HEK293 (cell line): ENCODE data around the gene WWOX.

ENCODE experiments used
- CTCF ChIA-PET: fragments of 350-600 bp; formaldehyde crosslinking; extraction: SDS; loops from one replicate; lab custom pipeline; 2021; ENCODE audit warnings: antibody characterized with exemption; lab: Yijun Ruan, JAX
- POLR2A ChIA-PET: fragments of 300-600 bp; formaldehyde crosslinking; extraction: SDS; loops from one replicate; lab custom pipeline; 2020; ENCODE audit warnings: antibody characterized with exemption, inconsistent platforms; lab: Yijun Ruan, JAX
- H3K27ac ChIP-seq: fragments of 200-500 bp; sonication (Bioruptor generic); 2 replicates; pipeline ENCODE4 v1.5.1; 2014; ENCODE audit warnings: low read depth, low read length, control low read depth, inconsistent platforms; ENCODE audit errors: extremely low read depth
- H3K36me3 ChIP-seq, 2 experiments: fragments of 200-500 bp in 1 of 2; sonication (Bioruptor generic) in 1 of 2; 1 replicate in 1 of 2; 2 replicates in 1 of 2; pipeline ENCODE4 v1.5.1; 2014 to 2017; ENCODE audit warnings: inconsistent platforms in 2 of 2, low read length in 2 of 2; ENCODE audit not compliant: control insufficient read depth in 2 of 2, insufficient read depth in 1 of 2
- H3K4me1 ChIP-seq: fragments of 200-500 bp; sonication (Bioruptor generic); 2 replicates; pipeline ENCODE4 v1.5.1; 2014; ENCODE audit warnings: mild to moderate bottlenecking, low read length, inconsistent platforms; ENCODE audit not compliant: control insufficient read depth, insufficient read depth
- H3K4me3 ChIP-seq: 2 replicates; pipeline ENCODE4 v1.5.1; 2011; ENCODE audit warnings: low read depth, mild to moderate bottlenecking, control low read depth, low read length, moderate library complexity
- H3K9me3 ChIP-seq: fragments of 200-500 bp; sonication (Bioruptor generic); 2 replicates; pipeline ENCODE4 v1.5.1; 2014; ENCODE audit warnings: low read depth, low read length, inconsistent platforms; ENCODE audit not compliant: control insufficient read depth, insufficient read depth
- GLIS2 ChIP-seq: fragments of 450-650 bp; formaldehyde crosslinking; IDR thresholded peaks from 2 replicates; pipeline ENCODE4 v1.5.1; 2016; ENCODE audit warnings: missing biosample characterization, missing genetic modification characterization
- KLF9 ChIP-seq: fragments of 450-650 bp; formaldehyde crosslinking; IDR thresholded peaks from 2 replicates; pipeline ENCODE4 v1.5.1; 2016; ENCODE audit warnings: missing biosample characterization, missing genetic modification characterization, low read depth
- OVOL3 ChIP-seq: fragments of 450-650 bp; formaldehyde crosslinking; IDR thresholded peaks from 2 replicates; pipeline ENCODE4 v1.5.1; 2016; ENCODE audit warnings: missing biosample characterization, missing genetic modification characterization
- SALL2 ChIP-seq: fragments of 450-650 bp; formaldehyde crosslinking; IDR thresholded peaks from 2 replicates; pipeline ENCODE4 v1.5.0; 2017; ENCODE audit warnings: missing biosample characterization, mild to moderate bottlenecking, missing genetic modification characterization, borderline replicate concordance
- SCRT1 ChIP-seq: fragments of 450-650 bp; formaldehyde crosslinking; IDR thresholded peaks from 2 replicates; pipeline ENCODE4 v1.5.1; 2016; ENCODE audit warnings: missing biosample characterization, missing genetic modification characterization, borderline replicate concordance
- WT1 ChIP-seq: fragments of 450-650 bp; formaldehyde crosslinking; IDR thresholded peaks from 2 replicates; pipeline ENCODE4 v1.5.1; 2016; ENCODE audit warnings: missing biosample characterization, missing genetic modification characterization
- ZBTB20 ChIP-seq: fragments of 450-650 bp; formaldehyde crosslinking; IDR thresholded peaks from 2 replicates; pipeline ENCODE4 v1.5.1; 2016; ENCODE audit warnings: missing biosample characterization, missing genetic modification characterization
- ZFP37 ChIP-seq: fragments of 450-650 bp; formaldehyde crosslinking; IDR thresholded peaks from 2 replicates; pipeline ENCODE4 v1.5.1; 2016; ENCODE audit warnings: missing biosample characterization, missing genetic modification characterization
- ZNF155 ChIP-seq: fragments of 450-650 bp; formaldehyde crosslinking; IDR thresholded peaks from 2 replicates; pipeline ENCODE4 v1.5.1; 2016; ENCODE audit warnings: missing biosample characterization, missing genetic modification characterization
- ZNF184 ChIP-seq: fragments of 450-650 bp; IDR thresholded peaks from 2 replicates; pipeline ENCODE4 v1.5.1; 2018; ENCODE audit warnings: missing biosample characterization, mild to moderate bottlenecking, missing genetic modification characterization
- ZNF19 ChIP-seq: fragments of 450-650 bp; formaldehyde crosslinking; IDR thresholded peaks from 2 replicates; pipeline ENCODE4; 2016; ENCODE audit warnings: missing biosample characterization, missing genetic modification characterization, low read depth
- ZNF24 ChIP-seq: fragments of 450-650 bp; formaldehyde crosslinking; IDR thresholded peaks from 2 replicates; pipeline ENCODE4 v1.5.1; 2016; ENCODE audit warnings: missing biosample characterization, missing genetic modification characterization
- ZNF266 ChIP-seq: fragments of 450-650 bp; formaldehyde crosslinking; IDR thresholded peaks from 2 replicates; pipeline ENCODE4 v1.5.1; 2016; ENCODE audit warnings: missing biosample characterization, missing genetic modification characterization, low read depth
- ZNF48 ChIP-seq: fragments of 450-650 bp; formaldehyde crosslinking; IDR thresholded peaks from 2 replicates; pipeline ENCODE4 v1.5.1; 2016; ENCODE audit warnings: missing biosample characterization, missing genetic modification characterization
- ZNF670 ChIP-seq: fragments of 450-650 bp; formaldehyde crosslinking; IDR thresholded peaks from 2 replicates; pipeline ENCODE4 v1.5.1; 2016; ENCODE audit warnings: missing biosample characterization, missing genetic modification characterization, low read depth
- ZNF677 ChIP-seq: fragments of 450-650 bp; IDR thresholded peaks from 2 replicates; pipeline ENCODE4 v1.5.0; 2018; ENCODE audit warnings: missing biosample characterization, mild to moderate bottlenecking, missing genetic modification characterization, moderate library complexity
- ZNF707 ChIP-seq: fragments of 450-650 bp; formaldehyde crosslinking; IDR thresholded peaks from 2 replicates; pipeline ENCODE4 v1.5.1; 2016; ENCODE audit warnings: missing biosample characterization, missing genetic modification characterization
- ZNF791 ChIP-seq: fragments of 450-650 bp; formaldehyde crosslinking; IDR thresholded peaks from 2 replicates; pipeline ENCODE4 v1.5.1; 2016; ENCODE audit warnings: missing biosample characterization, missing genetic modification characterization
- TF ChIP-seq, protein P1 (sequence below): fragments of 450-650 bp; formaldehyde crosslinking; IDR thresholded peaks from 2 replicates; pipeline ENCODE4 v1.5.1; 2016; ENCODE audit warnings: missing biosample characterization, missing genetic modification characterization
- TF ChIP-seq, protein P2 (sequence below): fragments of 450-650 bp; formaldehyde crosslinking; IDR thresholded peaks from 2 replicates; pipeline ENCODE4 v1.5.1; 2016; ENCODE audit warnings: missing biosample characterization, missing genetic modification characterization
- TF ChIP-seq, protein P3 (sequence below): fragments of 450-650 bp; formaldehyde crosslinking; IDR thresholded peaks from 2 replicates; pipeline ENCODE4 v1.5.1; 2016; ENCODE audit warnings: missing biosample characterization, missing genetic modification characterization
- TF ChIP-seq, protein P4 (sequence below): fragments of 450-650 bp; formaldehyde crosslinking; IDR thresholded peaks from 2 replicates; pipeline ENCODE4 v1.5.1; 2016; ENCODE audit warnings: missing biosample characterization, missing genetic modification characterization
- TF ChIP-seq, protein P5 (sequence below): IDR thresholded peaks from 2 replicates; pipeline ENCODE4 v1.6.1; 2011; ENCODE audit warnings: mild to moderate bottlenecking, low read depth, low read length, borderline replicate concordance
- TF ChIP-seq, protein P6 (sequence below): fragments of 450-650 bp; formaldehyde crosslinking; IDR thresholded peaks from 2 replicates; pipeline ENCODE4; 2016; ENCODE audit warnings: missing biosample characterization, missing genetic modification characterization
- TF ChIP-seq, protein P7 (sequence below): fragments of 450-650 bp; formaldehyde crosslinking; IDR thresholded peaks from 2 replicates; pipeline ENCODE4 v1.5.1; 2017; ENCODE audit warnings: missing biosample characterization, mild to moderate bottlenecking, missing genetic modification characterization, moderate library complexity
- TF ChIP-seq, protein P8 (sequence below): fragments of 450-650 bp; formaldehyde crosslinking; IDR thresholded peaks from 2 replicates; pipeline ENCODE4 v1.5.1; 2016; ENCODE audit warnings: missing biosample characterization, missing genetic modification characterization, low read depth

WWOX gene

DNA sequence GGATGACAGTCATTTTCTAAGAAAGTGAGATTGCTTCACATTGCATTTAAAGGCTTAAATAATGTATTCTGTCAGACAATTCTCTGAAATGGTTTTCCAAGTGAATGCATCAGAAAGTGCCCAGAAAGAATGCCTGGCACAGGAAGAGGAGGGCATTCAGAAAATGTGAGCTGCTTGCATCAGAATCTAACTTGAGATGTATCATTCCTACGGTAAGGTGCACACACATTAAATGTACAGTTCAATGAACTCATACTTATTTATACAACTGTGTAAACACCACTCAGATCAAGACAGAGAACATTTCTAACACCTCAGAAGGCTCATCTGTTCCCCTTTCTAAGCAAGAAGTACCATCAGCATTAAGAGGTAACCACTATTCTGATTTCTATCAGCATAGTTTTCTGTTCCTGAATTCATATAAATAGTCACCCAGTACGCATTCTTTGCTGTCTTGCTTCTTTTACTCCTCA, 863.0 kb downstream of the WWOX start (continued):
- TF ChIP-seq ZNF184 (tag by site-specific recombination) (no peak), ZNF677 (tag by site-specific recombination) (no peak), ZNF48 (tag by site-specific recombination) (no peak), ZNF670 (tag by site-specific recombination) (no peak)
- TF ChIP-seq, protein P1, sequence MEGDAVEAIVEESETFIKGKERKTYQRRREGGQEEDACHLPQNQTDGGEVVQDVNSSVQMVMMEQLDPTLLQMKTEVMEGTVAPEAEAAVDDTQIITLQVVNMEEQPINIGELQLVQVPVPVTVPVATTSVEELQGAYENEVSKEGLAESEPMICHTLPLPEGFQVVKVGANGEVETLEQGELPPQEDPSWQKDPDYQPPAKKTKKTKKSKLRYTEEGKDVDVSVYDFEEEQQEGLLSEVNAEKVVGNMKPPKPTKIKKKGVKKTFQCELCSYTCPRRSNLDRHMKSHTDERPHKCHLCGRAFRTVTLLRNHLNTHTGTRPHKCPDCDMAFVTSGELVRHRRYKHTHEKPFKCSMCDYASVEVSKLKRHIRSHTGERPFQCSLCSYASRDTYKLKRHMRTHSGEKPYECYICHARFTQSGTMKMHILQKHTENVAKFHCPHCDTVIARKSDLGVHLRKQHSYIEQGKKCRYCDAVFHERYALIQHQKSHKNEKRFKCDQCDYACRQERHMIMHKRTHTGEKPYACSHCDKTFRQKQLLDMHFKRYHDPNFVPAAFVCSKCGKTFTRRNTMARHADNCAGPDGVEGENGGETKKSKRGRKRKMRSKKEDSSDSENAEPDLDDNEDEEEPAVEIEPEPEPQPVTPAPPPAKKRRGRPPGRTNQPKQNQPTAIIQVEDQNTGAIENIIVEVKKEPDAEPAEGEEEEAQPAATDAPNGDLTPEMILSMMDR (tag by site-specific recombination) = no peak
- TF ChIP-seq, protein P2, sequence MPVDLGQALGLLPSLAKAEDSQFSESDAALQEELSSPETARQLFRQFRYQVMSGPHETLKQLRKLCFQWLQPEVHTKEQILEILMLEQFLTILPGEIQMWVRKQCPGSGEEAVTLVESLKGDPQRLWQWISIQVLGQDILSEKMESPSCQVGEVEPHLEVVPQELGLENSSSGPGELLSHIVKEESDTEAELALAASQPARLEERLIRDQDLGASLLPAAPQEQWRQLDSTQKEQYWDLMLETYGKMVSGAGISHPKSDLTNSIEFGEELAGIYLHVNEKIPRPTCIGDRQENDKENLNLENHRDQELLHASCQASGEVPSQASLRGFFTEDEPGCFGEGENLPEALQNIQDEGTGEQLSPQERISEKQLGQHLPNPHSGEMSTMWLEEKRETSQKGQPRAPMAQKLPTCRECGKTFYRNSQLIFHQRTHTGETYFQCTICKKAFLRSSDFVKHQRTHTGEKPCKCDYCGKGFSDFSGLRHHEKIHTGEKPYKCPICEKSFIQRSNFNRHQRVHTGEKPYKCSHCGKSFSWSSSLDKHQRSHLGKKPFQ (tag by site-specific recombination) = no peak
- TF ChIP-seq, protein P3, sequence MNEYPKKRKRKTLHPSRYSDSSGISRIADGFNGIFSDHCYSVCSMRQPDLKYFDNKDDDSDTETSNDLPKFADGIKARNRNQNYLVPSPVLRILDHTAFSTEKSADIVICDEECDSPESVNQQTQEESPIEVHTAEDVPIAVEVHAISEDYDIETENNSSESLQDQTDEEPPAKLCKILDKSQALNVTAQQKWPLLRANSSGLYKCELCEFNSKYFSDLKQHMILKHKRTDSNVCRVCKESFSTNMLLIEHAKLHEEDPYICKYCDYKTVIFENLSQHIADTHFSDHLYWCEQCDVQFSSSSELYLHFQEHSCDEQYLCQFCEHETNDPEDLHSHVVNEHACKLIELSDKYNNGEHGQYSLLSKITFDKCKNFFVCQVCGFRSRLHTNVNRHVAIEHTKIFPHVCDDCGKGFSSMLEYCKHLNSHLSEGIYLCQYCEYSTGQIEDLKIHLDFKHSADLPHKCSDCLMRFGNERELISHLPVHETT (tag by site-specific recombination) = no peak

DNA sequence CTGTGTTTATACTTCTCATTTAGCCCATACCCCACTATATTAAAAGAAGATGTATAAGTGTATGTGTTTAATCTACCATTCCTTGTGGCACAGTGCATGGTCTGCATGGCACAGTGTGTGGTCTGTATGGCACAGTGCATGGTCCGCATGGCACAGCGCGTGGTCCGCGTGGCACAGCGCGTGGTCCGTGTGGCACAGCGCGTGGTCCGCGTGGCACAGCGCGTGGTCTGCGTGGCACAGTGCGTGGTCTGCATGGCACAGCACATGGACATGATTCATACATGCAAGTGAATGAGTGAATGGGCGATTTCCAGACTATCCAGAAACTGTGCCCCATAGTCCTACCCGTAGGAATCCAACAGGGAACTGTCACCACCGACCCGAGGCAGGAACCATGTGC, 868.5 kb downstream of the WWOX start:
- TF ChIP-seq ZNF266 (no peak), ZNF24 (tag by site-specific recombination) (no peak), ZNF707 (tag by site-specific recombination) (no peak), ZNF19 (tag by site-specific recombination) (no peak), KLF9 (tag by site-specific recombination) (no peak), ZFP37 (tag by site-specific recombination) (no peak), SALL2 (tag by site-specific recombination) (no peak), WT1 (tag by site-specific recombination) (no peak), SCRT1 (tag by site-specific recombination) (no peak), ZNF155 (no peak), GLIS2 (no peak), ZNF48 (tag by site-specific recombination) (no peak), ZNF791 (tag by site-specific recombination) (no peak), OVOL3 (tag by site-specific recombination) (no peak), ZBTB20 (tag by site-specific recombination) (no peak)
- TF ChIP-seq, protein P4, sequence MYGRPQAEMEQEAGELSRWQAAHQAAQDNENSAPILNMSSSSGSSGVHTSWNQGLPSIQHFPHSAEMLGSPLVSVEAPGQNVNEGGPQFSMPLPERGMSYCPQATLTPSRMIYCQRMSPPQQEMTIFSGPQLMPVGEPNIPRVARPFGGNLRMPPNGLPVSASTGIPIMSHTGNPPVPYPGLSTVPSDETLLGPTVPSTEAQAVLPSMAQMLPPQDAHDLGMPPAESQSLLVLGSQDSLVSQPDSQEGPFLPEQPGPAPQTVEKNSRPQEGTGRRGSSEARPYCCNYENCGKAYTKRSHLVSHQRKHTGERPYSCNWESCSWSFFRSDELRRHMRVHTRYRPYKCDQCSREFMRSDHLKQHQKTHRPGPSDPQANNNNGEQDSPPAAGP (tag by site-specific recombination) = no peak
- TF ChIP-seq, protein P5, sequence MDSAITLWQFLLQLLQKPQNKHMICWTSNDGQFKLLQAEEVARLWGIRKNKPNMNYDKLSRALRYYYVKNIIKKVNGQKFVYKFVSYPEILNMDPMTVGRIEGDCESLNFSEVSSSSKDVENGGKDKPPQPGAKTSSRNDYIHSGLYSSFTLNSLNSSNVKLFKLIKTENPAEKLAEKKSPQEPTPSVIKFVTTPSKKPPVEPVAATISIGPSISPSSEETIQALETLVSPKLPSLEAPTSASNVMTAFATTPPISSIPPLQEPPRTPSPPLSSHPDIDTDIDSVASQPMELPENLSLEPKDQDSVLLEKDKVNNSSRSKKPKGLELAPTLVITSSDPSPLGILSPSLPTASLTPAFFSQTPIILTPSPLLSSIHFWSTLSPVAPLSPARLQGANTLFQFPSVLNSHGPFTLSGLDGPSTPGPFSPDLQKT = no peak
- TF ChIP-seq, protein P6, sequence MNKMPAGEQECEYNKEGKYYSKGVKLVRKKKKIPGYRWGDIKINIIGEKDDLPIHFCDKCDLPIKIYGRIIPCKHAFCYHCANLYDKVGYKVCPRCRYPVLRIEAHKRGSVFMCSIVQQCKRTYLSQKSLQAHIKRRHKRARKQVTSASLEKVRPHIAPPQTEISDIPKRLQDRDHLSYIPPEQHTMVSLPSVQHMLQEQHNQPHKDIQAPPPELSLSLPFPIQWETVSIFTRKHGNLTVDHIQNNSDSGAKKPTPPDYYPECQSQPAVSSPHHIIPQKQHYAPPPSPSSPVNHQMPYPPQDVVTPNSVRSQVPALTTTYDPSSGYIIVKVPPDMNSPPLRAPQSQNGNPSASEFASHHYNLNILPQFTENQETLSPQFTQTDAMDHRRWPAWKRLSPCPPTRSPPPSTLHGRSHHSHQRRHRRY (tag by site-specific recombination) = no peak
- TF ChIP-seq, protein P7, sequence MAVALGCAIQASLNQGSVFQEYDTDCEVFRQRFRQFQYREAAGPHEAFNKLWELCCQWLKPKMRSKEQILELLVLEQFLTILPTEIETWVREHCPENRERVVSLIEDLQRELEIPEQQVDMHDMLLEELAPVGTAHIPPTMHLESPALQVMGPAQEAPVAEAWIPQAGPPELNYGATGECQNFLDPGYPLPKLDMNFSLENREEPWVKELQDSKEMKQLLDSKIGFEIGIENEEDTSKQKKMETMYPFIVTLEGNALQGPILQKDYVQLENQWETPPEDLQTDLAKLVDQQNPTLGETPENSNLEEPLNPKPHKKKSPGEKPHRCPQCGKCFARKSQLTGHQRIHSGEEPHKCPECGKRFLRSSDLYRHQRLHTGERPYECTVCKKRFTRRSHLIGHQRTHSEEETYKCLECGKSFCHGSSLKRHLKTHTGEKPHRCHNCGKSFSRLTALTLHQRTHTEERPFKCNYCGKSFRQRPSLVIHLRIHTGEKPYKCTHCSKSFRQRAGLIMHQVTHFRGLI = no peak
- TF ChIP-seq, protein P8, sequence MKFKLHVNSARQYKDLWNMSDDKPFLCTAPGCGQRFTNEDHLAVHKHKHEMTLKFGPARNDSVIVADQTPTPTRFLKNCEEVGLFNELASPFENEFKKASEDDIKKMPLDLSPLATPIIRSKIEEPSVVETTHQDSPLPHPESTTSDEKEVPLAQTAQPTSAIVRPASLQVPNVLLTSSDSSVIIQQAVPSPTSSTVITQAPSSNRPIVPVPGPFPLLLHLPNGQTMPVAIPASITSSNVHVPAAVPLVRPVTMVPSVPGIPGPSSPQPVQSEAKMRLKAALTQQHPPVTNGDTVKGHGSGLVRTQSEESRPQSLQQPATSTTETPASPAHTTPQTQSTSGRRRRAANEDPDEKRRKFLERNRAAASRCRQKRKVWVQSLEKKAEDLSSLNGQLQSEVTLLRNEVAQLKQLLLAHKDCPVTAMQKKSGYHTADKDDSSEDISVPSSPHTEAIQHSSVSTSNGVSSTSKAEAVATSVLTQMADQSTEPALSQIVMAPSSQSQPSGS = no peak
- TF ChIP-seq, all 188 proteins: peak for 0
- H3K4me3 ChIP-seq = no peak overlapping the region
- no peaks in the 10 kb centered on the region for H3K36me3 ChIP-seq
- H3K4me1 ChIP-seq = peaks cover 5% of the 10 kb centered on the region; the same call in 1 of the 2 replicates
- CTCF ChIA-PET = no interaction called here
- POLR2A ChIA-PET = no interaction called here
- H3K9me3 ChIP-seq = no peaks in the 10 kb centered on the region
- H3K27ac ChIP-seq = no peak overlapping the region
